ENCODE data around the gene COMMD6.
"Not testable (repeated sequence)": the region's sequence is repeated elsewhere in the genome, so short reads cannot be mapped to it uniquely, and the experiment has no call there.

Gene COMMD6

DNA sequence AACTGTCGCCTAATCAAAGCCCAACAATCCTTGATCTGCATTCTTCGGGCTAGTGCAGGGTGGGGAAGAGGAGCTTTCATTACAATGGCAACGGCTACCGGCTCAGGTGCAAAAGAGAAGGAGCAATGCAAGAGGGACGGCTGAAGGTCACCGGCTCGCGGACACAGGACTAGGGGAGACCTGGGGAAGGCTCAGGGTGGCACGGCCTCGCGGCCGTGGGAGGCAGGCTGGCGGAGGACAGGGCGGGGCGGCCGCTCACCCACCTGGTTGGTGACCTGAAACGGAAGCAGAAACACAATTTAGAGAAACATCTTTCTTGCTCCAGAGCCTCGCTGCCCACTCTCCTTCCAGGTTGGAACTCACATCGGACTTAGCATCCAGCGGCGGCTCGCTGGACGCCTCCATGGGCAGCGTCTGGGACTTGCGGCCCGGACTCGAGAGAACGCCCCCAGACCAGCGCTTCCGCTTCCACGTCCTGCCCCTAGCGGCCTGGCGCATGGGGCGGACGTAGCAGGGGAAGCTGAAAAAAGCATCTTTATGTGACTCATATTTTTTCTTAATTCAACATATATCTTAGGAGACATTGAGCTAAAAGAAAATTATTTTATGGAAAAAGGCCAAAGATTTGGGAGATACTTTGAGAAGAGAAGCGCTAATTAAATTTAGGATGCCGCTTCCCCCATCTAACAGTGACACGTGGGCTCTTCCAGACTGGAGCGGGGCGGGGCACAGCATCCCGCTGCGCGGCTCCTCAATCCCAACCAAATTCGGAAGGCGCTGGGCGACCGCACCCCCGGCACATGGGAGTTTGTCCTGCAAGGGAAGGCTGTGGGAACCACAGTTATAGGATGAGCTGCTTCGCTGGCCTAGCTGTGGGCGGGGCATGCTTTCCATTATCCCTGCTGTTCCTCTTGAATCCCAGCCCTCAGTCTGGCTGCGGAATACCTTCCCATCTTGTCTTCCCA, at the start of gene COMMD6:
COMMD6 (minus strand) TSS at position 441 of the 965 bp plus-strand sequence; CDS start at position 405, 36 bp downstream.
- peak; percentile 79 for FAIRE-seq

DNA sequence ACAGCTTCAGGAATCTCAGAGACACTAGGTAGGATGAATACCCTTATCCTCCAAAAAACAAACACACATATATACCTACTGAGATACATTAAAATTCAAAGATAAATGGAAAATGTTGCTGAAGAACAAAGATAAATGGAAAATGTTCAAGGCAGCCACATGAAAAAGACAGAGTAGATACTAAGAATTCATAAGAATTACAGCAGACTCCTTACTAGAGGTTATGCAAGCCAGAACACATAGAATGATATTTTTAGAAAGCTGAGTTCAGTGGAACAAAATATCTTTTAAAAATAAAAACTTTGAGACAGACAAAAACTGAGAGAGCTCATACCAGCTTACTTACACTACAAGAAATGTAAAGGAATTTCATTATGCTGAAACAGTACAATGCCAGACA, 47.5 kb upstream of the COMMD6 start:
- FAIRE-seq, result no peak

DNA sequence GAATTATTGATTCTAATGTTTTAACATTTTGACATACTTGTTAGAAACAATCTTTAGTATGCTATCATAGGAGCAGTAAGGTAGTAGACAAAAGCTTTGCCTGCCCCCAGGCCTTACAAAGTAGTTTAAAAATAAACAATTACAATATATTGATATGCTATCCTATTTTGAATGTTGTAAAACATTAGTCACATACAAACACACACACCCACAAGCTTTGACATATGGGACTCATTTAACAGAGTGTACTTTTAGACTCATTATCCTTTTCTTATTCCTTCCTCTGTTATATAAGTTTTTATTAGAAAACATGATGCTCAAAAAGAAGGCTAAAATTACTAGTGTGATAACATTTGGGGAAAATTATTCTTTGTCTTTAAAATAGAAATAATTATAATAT, 45.5 kb upstream of the COMMD6 start:
- FAIRE-seq, result no peak

DNA sequence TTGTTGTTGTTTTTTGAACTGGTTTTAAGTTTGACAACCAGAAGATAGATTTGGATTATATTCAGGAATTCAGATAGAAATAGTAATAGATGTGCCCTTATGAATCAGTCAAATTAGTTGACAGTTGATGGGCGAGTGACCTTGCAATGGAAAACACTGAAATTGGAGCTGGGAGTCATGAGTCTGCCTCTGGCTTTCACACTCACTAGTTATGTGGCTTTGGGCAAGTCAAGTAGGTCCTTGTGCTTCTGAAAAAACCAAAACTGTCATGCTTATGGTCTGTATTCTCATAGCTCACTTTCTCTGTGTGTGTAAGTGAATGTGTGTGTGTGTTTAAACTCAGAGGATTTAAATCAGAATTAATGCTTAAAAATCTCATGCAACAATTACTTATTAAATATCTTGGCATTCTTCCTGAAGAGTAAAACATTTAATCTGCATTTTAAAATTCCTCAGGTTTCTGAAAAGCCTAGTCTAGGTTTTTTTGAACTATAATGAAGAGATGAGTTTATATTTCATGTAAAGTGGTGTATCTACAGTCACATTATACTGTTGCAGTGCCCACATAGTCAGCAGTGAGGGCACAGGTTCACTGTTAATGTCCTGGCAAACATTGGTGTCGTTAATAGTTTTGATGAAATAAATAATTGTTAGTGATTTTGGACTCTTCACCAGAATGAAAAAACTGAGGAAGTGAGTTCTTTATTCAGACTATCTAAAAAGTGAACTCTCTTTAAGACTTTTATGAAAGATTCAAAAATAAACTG, 44.4 kb upstream of the COMMD6 start:
- no peak for FAIRE-seq

DNA sequence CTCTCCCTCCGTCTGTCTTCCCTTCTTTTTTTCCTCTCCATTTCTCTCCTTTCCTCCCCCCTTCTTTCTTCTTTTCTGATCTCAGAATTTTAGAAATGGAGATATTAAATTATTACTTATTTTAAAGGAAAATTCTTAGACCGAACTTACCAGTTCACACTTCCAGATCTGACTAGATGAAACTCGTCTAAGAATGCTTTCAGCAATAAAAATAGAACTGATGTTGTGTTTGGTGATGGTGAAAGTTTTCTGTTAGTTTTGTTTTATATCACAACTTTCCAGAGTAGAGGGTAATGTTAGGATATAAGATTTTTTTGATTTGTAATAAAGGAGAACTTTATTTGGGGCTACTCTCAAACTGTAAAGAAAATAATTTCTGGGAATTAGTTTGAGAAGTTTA, 41.9 kb upstream of the COMMD6 start:
- peak; percentile 52 for FAIRE-seq

DNA sequence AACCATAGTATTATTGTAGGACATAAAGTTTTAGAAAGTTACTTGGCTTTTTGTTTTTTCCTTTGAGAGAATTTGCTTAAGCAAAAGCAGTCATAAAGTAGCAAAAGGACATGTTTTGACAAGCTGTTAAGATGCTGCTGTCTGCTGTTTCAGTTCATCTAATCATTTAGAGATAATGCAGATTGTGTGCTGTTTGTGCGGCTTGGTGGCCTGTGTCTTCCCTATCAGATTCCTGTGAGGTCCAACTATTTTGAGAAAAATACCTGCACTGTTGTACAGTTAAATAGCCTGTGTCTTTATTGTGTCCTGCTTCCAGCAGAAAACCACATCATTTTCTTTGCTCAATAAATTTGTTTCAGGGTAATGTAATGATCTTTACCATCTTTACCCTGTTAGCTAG, 31.9 kb upstream of the COMMD6 start:
- no peak for FAIRE-seq

DNA sequence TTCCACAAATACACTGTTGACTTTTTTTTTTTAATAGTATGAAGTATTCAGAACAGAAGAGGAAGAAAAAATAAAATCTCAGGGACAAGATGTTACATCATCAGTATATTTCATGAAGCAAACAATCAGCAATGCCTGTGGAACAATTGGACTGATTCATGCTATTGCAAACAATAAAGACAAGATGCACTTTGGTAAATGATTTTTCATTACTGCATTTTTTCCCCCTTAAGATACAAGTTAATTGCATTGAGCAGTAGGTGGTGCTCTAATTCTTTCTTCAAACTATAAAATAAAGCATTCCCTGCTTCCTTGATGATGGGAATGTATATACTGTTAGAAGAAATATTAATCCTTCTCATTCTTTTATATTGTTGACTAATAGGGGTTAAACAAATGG, 29.0 kb upstream of the COMMD6 start:
- peak; percentile 86 for FAIRE-seq

DNA sequence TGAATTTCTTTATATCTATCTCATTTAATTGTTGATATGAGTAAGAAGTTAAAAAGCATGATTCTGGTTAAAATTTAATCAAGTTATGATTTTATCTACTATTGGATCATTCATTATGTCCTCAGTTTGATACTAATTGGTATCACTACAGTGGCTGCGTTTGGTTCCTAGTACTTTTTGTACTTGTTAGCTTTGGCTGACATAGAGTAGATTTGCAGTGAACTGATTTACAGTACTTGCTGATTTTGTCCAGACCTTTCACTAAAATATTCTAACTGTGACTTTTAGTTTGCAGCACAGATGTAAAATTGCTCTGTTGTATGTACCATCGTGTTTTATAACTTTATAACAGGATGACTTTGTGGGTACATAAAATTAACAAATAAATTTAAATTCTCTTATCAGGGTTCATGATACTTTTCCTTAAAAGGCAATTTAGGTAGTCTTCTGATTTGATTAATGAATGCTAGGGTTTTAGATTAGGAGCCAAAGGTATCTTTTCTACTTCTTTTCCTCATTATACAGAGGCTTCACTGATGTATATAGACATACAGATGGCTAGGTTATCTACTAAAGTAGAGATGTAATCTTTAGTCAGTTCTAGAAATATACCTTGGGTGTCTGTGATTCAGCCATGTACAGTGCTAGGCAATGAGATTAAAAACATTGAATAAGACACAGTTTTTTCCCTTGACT, 20.7 kb upstream of the COMMD6 start:
- FAIRE-seq, result no peak

DNA sequence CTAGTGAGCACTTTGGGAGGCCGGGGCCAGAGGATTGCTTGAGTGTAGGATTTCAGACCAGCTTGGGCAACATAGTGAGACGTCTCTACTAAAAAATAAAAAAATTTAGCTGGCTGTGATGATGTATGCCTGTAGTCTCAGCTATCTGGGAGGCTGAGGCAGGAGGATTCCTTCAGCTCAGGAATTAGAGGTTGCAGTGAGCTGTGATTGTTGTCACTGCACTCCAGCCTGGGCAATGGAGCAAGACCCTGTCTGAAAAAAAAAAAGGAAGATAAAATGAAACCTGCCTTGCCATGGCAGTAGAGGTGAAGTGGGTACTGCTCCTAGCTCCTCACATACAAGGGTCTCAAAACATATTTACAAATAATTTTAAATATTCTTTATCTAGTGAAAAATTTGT, 19.3 kb upstream of the COMMD6 start:
- no peak for FAIRE-seq

DNA sequence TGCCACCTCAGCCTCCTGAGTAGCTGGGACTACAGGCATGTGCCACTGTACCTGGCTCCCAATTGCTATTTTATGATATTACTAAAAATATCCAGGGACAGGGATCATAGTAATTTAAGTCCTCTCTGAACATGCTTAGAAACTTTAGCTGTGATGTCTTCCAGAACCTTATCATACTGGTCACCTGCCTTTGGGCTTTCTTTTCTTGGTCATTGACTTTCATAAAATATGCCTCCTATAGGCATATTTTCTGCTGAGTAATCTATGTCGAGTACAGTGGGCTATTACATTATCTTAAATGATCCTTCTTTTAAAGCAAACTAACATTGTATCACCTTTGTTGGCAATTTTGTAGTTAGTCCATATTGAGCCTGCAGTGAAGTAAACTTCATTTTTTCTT, 18.2 kb upstream of the COMMD6 start:
- no peak for FAIRE-seq

DNA sequence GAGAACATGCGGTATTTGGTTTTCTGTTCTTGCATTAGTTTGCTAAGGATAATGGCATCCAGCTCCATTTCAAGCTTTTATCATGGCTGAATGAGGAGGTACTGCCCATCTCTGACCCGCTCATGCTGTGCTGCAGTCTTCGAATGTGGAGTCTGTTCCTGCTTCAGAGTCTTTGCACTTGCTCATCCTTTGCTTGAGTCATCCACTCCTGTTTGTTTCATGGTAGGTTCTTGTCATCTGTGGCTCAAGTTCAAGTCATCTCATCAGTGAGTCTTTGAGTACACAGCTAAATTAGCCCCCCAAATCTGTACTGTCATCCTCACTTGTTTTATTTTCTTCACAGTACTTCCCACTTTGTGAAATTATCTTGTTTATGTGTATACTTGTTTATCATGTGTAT, 17.3 kb upstream of the COMMD6 start:
- FAIRE-seq, result no peak

DNA sequence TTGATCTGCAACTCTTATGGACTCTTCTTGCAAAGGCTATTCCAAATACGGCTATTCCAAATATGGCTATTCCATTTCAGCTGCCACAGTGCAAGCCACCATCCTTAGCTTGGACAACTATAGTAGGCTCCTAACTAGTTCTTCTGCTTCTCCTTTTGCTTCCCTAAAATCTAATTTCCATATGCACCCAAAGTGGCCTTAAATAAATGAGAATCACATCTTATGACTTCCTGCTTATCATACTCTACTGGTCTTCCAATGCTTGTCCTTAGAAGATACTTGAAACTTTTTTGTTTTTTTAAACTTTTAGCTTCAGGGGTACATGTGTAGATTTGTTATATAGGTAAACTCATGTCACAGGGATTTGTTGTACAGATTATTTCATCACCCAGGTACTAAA, 16.8 kb upstream of the COMMD6 start:
- FAIRE-seq, result no peak

DNA sequence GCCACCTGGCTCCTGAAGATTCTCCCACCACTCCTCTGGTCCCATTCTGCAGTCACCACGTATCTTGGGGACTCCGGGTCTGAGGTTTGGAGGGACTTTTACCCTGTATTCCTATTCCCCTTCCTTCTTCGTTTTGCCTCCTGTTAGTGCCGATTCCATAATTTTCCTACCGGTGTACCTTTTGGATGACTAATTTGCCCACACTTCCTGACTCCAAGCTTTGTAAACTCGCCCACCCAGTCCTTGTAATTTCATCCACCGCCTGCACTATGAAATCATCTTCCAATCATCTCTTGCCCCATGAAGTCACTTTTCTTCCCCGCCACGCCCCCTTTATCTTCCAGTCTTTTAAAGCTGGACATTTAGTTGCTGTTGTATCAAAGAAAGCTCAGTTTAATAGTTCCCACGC, 12.5 kb upstream of the COMMD6 start:
- FAIRE-seq, result no peak

DNA sequence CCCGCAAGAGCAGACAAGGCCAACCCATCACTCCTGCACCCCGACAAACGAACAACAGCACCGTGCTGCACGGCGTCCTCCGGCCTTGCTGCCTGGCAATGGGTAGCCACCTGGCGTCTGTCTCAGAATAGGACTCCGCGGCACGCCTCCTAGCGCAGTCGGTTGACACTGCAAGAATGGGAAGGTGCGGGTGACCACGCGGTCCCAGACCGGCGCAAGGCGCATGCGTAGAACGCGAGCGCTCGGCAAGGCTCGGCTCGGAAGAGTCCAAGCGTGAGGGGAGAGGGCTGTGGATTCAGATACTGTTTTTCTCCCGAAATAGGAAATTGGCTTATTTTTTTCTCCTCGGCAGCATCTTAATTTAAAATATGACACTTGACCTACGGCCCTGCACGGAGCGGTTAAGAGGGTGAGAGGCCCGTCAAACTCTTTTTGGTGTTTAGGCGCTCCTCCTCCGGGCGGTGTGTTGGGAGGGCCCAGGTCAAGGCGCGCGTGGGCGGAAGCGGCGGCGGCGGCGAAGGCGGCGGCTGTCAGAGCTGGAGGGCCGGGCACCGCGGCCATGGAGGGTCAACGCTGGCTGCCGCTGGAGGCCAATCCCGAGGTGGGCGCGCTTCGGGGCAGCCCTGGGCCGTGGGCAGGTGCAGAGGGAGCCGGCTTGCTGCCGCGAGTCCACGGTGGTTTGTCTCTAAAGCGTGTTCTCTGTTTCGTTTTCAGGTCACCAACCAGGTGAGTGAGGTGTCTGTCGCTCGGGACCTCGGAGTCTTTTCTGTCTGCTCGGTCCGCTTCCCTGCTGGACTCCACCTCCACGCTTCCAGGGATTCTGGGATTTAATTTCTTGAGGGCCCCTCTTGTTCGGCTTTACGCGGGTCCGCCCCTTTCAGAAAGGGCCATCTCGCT, 11.9 kb upstream of the COMMD6 start, which contains the start of gene UCHL3:
UCHL3 (plus strand) TSS at position 530 of the 897 bp plus-strand sequence; CDS start at position 560, 30 bp downstream.
- FAIRE-seq, result peak; percentile 96

DNA sequence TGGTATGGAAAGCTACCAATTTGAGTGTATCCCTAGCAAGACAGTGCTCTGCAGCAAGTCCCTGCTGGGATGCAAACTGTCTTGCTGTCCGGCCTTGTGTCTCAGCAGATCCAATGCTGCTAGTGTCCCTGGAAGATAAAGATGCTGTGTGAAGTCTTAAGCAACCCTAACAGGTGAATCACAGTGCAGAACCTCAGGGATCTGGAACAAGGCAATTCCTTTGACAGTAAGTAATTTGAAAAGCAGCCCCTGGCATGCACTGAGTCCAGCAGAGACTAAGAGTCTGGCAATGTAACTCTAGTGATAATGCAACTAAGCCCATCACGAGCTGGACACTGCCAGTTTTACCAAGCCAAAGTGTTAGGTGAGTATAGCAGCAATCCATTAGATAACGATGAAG, 10.3 kb upstream of the COMMD6 start:
- no peak for FAIRE-seq

DNA sequence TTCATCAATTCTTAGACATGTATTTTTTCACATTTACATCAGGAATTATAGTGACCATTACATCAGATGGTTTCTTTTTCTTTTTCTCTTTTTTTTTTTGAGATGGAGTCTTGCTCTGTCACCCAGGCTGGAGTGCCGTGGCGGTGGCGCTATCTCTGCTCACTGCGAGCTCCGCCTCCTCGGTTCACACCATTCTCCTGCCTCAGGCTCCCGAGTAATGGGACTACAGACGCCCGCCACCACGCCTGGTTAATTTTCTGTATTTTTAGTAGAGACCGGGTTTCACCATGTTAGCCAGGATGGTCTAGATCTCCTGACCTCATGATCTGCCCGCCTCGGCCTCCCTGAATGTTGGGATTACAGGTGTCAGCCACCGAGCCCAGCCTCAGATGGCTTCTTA, 7.7 kb upstream of the COMMD6 start:
- FAIRE-seq, result not testable (repeated sequence)

DNA sequence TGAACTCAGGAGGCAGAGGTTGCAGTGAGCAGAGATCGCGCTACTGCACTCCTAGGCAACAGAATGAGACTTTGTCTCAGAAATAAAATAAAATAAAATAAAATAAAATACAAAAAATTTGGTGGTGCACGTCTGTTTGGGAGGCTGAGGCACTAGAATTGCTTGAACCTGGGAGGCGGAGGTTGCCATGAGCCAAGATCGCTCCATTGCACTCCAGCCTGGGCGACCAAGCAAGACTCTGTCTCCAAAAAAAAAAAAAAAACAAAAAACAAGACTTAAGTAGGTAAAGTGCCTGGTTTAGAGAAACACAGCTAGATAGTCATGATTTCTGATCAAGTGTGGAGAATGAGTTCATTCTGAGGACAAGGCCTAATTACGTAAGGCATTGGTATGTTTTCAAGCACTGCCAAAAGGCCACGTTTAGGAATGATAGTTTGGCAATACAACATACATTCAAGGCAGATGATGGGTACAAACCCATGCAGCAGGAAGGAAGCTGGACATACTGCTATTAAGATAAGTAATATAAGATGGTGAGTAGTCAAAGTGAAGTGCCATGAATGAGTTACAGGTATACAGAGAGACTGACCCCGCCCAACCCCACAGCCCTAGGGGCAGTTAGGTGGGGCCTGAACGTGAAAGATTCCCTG, 7.2 kb upstream of the COMMD6 start:
- no peak for FAIRE-seq

DNA sequence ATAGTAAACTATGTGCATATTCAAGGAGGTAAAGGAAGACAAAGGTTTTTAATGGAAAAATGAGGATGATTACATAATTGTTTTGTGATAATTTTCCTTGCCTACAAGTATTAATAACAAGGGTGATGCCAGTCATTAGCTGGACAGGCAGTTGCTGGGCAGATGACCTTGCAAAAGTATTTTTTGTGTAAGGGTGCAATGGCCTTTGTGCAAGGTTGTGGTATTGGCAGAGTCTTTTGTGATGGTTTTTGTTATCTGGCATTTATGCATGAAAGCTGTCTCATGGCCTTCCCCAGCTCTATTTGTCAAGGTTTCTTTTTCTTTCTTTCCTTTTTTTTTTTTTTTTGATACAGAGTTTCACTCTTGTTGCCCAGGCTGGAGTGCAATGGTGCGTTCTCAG, 4.3 kb upstream of the COMMD6 start:
- no peak for FAIRE-seq

DNA sequence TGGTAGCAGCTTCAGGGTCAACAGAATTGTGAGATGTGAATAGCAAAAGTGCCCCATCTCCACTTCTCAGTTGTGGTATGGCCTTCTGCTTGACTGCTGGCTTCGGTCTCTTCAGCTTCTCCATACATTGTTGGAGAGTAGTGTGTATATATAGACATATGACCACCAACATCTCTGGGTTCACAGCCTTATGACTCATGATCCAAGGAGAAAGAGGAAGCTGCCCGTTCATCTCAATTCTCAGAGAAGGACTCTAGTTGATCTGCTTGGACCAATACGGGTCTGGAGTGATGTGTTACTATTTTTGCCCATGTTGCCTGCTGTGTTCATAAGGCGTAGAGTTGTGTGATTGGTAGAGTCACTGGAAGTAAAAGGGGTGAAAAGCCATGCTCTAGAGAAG, 3.6 kb upstream of the COMMD6 start:
- FAIRE-seq, result no peak

DNA sequence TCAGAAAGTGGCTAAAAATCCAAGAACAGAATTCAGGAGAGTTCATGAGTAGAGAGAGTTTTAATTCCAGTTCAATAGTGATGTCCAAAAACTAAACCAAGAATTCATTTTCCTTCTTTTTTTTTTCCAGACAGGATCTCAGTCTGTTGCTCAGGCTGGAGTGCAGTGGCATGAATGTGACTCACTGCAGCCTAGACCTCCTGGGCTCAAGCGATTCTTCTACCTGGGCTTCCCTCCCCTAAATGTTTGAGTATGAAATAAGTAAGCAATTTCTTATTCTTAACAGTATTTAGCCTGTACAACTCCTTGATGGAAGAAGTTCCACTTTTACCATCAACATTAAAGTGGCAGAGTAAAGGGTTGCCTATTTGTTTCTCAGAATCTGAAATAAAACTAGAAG, 3.8 kb downstream of the COMMD6 start:
- no peak for FAIRE-seq

DNA sequence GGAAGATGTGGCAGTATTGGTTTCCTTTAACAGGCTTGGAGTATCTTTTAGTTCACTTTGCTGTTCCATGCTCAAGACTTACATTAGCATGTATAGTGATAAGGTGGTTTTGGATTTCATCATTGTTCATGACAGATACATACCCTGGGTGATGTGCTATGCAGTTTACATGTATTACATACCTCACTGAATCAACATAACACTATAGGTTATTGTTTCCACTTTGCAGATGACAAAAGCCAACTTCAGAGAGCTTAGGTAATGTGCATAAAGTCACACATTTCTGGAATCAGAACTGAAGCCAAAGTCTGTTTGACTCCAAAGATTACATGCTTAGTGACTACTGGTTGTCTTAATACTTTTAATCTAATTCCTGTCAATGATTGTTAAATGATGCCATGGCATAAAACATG, 7.1 kb downstream of the COMMD6 start:
- no peak for FAIRE-seq

DNA sequence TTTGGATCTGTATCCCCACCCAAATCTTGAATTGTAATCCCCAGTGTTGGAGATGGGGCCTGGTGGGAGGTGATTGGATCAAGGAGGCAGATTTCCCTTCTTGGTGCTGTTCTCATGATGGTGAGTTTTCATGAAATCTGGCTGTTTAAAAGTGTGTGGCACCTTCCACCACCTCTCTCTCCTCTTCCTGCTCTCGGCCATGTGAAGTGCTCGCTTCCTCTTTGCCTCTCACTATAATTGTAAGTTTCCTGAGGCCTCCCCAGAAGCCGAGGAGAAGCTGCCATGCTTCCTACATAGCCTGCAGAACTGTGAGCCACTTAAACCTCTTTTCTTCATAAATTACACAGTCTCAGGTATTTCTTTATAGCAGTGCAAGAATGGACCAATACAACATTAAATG, 15.7 kb downstream of the COMMD6 start:
- FAIRE-seq, result no peak

Data from G401.6 (cell line).